GM19372 (cell line): ENCODE data around the gene TIMM44.
"Not testable (repeated sequence)": the region's sequence is repeated elsewhere in the genome, so short reads cannot be mapped to it uniquely, and the experiment has no call there.

Experiments used
- ATAC-seq: cut with Tn5 transposase; IDR thresholded peaks from one replicate; pipeline ENCODE4 v1.9.1; 2021; ENCODE audit warnings: mild to moderate bottlenecking, low read depth, moderate library complexity; ENCODE audit not compliant: unreplicated experiment

The TIMM44 gene

GRCh38 chr19:7926727-7927604 is 16.5 kb downstream of the TIMM44 start:
- ATAC-seq: no peak

GRCh38 chr19:7926021-7926726 is 17.3 kb downstream of the TIMM44 start, which contains the start of gene CTXN1:
Gene CTXN1 (minus strand): TSS chr19:7926135. CDS start chr19:7925538, 597 bp downstream.
- ATAC-seq: no peak

GRCh38 chr19:7925171-7925851 is 18.2 kb downstream of the TIMM44 start:
- ATAC-seq: no peak

GRCh38 chr19:7924651-7925170 is 18.8 kb downstream of the TIMM44 start:
- ATAC-seq: no peak

GRCh38 chr19:7924241-7924640 is 19.2 kb downstream of the TIMM44 start:
- no peak for ATAC-seq

GRCh38 chr19:7923295-7924191 is 19.9 kb downstream of the TIMM44 start:
- ATAC-seq: no peak

- no peak for ATAC-seq
Measured at GRCh38 chr19:7922836-7923195, 20.6 kb downstream of the TIMM44 start.

- no peak for ATAC-seq
Measured at GRCh38 chr19:7921967-7922835, 21.3 kb downstream of the TIMM44 start.

- ATAC-seq: no peak
Measured at GRCh38 chr19:7921302-7921966, 22.0 kb downstream of the TIMM44 start.

- peak; percentile 46 for ATAC-seq
Measured at GRCh38 chr19:7920519-7921301, 22.8 kb downstream of the TIMM44 start.

GRCh38 chr19:7919610-7920518 is 23.6 kb downstream of the TIMM44 start, which contains the start of gene SNAPC2:
Gene SNAPC2 (plus strand): TSS chr19:7920338. CDS start chr19:7920367, 29 bp downstream.
- peak; percentile 60 for ATAC-seq

- ATAC-seq: no peak
Measured at GRCh38 chr19:7918615-7919421, 24.6 kb downstream of the TIMM44 start.

GRCh38 chr19:7918062-7918614 is 25.3 kb downstream of the TIMM44 start:
- not testable (repeated sequence) for ATAC-seq

- no peak for ATAC-seq
Measured at GRCh38 chr19:7917267-7918061, 26.0 kb downstream of the TIMM44 start.

- ATAC-seq: no peak
Measured at GRCh38 chr19:7916955-7917266, 26.6 kb downstream of the TIMM44 start.
